ENCODE measurements around the gene RGL4. TPM values are rescaled to one million over a fixed set of nuclear protein-coding genes. Genes with fewer than 3 reads are reported as not detected.
"Not testable (repeated sequence)": the region's sequence is repeated elsewhere in the genome, so short reads cannot be mapped to it uniquely, and the experiment has no call there.

The RGL4 gene
- total RNA-seq, 1 donor from 2014 or later = 0.42 TPM

- Mint-ChIP-seq H3K27ac (no peak overlapping the region), H3K27me3 (no peaks in the 10 kb centered on the region), H3K9me3 (no peaks in the 10 kb centered on the region), H3K4me1 (peaks cover 16% of the 10 kb centered on the region), H3K4me3 (no peak overlapping the region), H3K36me3 (ENCODE audit: low read depth) (peaks cover 11% of the 10 kb centered on the region)
- ChIA-PET POLR2A (interaction anchor here (0.6 to 1.3 kb wide), 3 partner anchors 45 to 439 kb away, joined by 3 to 6 read pairs (median 3); partner anchors contain the start of gene IGLL1), CTCF (interaction anchor here (1.3 kb wide), 1 partner anchor 131 kb away, joined by 3 read pairs; no protein-coding TSS in a partner anchor)
- DNase-seq (no peak), ATAC-seq (ENCODE audit: low read depth) (no peak)
- TF ChIP-seq CTCF (IDR thresholded peaks at IDR 0.05) = no peak
- intact Hi-C loops (cut with micrococcal nuclease) = loop anchor here (5.0 kb wide), 2 partner anchors 49 to 129 kb away; partner anchors contain the start of gene CHCHD10
Observed at GRCh38 chr22:23718371-23719165, 27.8 kb downstream of the RGL4 start.

- intact Hi-C loops (cut with micrococcal nuclease) = no loop called here
- no peak for ATAC-seq (ENCODE audit: low read depth)
- ChIA-PET CTCF (no interaction called here), POLR2A (interaction anchor here (0.7 kb wide), 2 partner anchors 39 to 523 kb away, joined by 3 to 4 read pairs; no protein-coding TSS in a partner anchor)
- H3K4me3 Mint-ChIP-seq = no peak overlapping the region
- no peaks in the 10 kb centered on the region for H3K27me3 Mint-ChIP-seq
- no peak overlapping the region for H3K27ac Mint-ChIP-seq
- H3K36me3 Mint-ChIP-seq (ENCODE audit: low read depth) = no peaks in the 10 kb centered on the region
- no peak for DNase-seq
- no peak for TF ChIP-seq CTCF (IDR thresholded peaks at IDR 0.05)
- H3K4me1 Mint-ChIP-seq = peaks cover 8% of the 10 kb centered on the region
- H3K9me3 Mint-ChIP-seq = no peaks in the 10 kb centered on the region
Observed at GRCh38 chr22:23720855-23721254, 30.0 kb downstream of the RGL4 start.

- POLR2A ChIA-PET = interaction anchor here (0.7 kb wide), 1 partner anchor 30 kb away, joined by 3 read pairs; no protein-coding TSS in a partner anchor
- peaks cover 2% of the 10 kb centered on the region for H3K4me1 Mint-ChIP-seq
- H3K4me3 Mint-ChIP-seq = no peak overlapping the region
- CTCF ChIA-PET = no interaction called here
- ATAC-seq (ENCODE audit: low read depth) (no peak), DNase-seq (no peak)
- intact Hi-C loops (cut with micrococcal nuclease) = no loop called here
- H3K36me3 Mint-ChIP-seq (ENCODE audit: low read depth) = no peaks in the 10 kb centered on the region
- H3K9me3 Mint-ChIP-seq = no peaks in the 10 kb centered on the region
- TF ChIP-seq CTCF (IDR thresholded peaks at IDR 0.05) = no peak
- H3K27me3 Mint-ChIP-seq = peaks cover 5% of the 10 kb centered on the region
- no peak overlapping the region for H3K27ac Mint-ChIP-seq
Observed at GRCh38 chr22:23722160-23722559, 31.3 kb downstream of the RGL4 start.

GRCh38 chr22:23722724-23723123 lies 31.9 kb downstream of the RGL4 start:
- DNase-seq = no peak
- POLR2A ChIA-PET = no interaction called here
- Mint-ChIP-seq H3K4me3 (no peak overlapping the region), H3K9me3 (no peaks in the 10 kb centered on the region), H3K27ac (no peak overlapping the region), H3K36me3 (ENCODE audit: low read depth) (no peaks in the 10 kb centered on the region), H3K27me3 (peaks cover 5% of the 10 kb centered on the region), H3K4me1 (no peaks in the 10 kb centered on the region)
- no peak for TF ChIP-seq CTCF (IDR thresholded peaks at IDR 0.05)
- ATAC-seq (ENCODE audit: low read depth) = no peak
- intact Hi-C loops (cut with micrococcal nuclease) = no loop called here
- CTCF ChIA-PET = no interaction called here

GRCh38 chr22:23728108-23728507 lies 37.3 kb downstream of the RGL4 start:
- H3K27ac Mint-ChIP-seq; intact Hi-C loops (cut with micrococcal nuclease); H3K4me1 Mint-ChIP-seq; H3K9me3 Mint-ChIP-seq; POLR2A ChIA-PET; H3K36me3 Mint-ChIP-seq (ENCODE audit: low read depth); CTCF ChIA-PET; ATAC-seq (ENCODE audit: low read depth); H3K4me3 Mint-ChIP-seq; DNase-seq; H3K27me3 Mint-ChIP-seq: not testable (repeated sequence)
